Left lobe of liver (tissue), 2 donors: ENCODE data around the gene TMPRSS3. TPM values are rescaled to one million over a fixed set of nuclear protein-coding genes. Genes with fewer than 3 reads are reported as not detected.
A peak's percentile ranks its signal among the peaks of the same experiment; 100 is the strongest.

Experiments
- ATAC-seq: fragments of 200-7000 bp; cut with Tn5 transposase; one replicate; pipeline ENCODE4 v1.9.1; 2020; ENCODE audit warnings: mild to moderate bottlenecking, moderate library complexity
- DNase-seq: peaks from one replicate; pipeline ENCODE4 v3.0.0-alpha.2; 2020; ENCODE audit warnings: low spot score
- total RNA-seq: library from RNA; stranded (reverse); gene quantifications from one replicate; pipeline ENCODE4 v1.2.1, GENCODE V29; 2021
- donor health status: DM: no; HTN: no; CAD: no; lungs with moderate emphysema.
- donor health status: DM: no; HTN: yes; CAD: no.

Gene TMPRSS3
- total RNA-seq, 1 donor from 2014 or later, result 1.0 TPM

DNA sequence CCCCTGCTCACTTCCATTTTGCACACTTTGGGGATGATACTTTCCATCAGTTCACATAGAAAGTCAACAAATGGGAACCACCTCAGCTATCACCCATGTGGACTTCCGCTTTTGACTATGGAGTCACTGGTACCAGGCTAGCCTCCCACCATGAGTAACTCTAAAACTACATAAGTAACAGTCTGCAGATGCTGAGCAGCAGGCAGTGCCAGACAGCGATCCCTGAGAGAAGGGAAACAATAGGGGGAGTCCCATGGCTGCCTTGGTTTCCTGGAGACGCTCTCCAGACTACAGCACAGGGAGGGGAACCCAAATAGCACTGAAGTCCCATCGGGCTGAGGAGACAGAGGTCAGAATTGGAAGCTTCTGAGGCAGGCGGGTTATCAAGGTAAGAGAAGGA, 42.2 kb downstream of the TMPRSS3 start:
- ATAC-seq, result no peak
- no peak for DNase-seq

DNA sequence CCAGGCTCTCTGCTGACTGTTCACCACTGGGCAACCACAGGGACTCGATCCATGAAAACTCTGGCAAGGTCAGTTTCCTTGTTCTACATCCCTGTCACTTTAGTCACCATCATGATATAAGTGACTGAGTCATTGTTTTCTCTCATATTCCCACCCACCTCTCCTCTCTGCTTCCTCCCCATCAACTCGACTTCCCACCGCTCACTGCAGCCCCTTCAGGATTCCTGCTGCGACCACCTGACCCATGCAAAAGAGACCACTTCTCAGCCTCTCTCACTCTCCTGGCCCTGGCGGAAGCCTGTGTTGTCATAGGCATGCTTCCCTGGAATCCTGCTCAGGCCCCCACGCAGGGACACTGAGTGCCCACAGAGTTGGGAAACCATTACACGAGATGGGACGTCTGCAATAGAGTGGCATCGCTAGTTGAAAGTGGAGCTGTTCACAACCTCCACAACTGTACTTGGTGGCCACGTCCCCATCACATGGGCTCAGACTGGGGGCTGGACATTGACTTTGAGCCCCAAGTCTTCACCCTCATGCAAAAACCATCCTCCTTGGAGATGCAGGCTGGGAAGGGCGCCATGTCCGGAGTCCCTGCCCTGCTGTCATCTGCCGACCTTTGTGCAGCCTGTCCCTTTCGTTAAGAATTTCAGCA, 43.3 kb downstream of the TMPRSS3 start:
- DNase-seq (no peak), ATAC-seq (no peak)

DNA sequence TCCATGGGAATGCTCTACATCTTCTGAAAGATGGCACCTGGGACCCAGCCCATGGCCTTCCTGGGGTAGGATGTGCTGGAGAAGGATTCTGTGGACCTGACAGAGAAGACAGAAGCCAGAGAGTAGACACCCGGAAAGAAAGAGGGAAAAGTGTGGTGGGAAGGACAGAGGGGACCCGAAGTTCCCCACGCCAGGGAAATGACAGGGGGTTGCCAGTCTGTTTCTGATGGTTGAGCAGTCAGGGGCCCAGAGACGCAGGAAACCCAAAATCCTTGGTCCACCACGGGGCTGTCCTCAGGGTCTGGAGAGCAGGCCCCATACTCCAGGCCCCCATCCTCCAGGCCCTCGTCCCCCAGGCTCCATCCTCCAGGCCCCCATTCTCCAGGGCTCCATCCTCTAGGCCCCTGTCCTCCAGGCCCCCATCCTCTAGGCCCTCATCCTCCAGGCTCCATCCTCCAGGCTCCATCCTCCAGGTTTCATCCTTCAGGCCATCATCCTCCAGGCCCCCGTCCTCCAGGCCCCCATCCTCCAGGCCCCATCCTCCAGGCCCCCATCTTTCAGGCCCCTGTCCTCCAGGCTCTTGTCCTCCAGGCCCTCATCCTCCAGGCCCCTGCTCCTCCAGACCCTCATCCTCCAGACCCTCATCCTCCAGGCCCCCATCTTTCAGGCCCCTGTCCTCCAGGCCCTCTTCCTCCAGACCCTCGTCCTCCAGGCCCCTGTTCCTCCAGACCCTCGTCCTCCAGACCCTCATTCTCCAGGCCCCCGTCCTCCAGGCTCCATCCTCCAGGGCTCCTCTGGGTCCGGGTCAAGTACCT, 44.0 kb downstream of the TMPRSS3 start:
- no peak for DNase-seq
- ATAC-seq, result no peak

DNA sequence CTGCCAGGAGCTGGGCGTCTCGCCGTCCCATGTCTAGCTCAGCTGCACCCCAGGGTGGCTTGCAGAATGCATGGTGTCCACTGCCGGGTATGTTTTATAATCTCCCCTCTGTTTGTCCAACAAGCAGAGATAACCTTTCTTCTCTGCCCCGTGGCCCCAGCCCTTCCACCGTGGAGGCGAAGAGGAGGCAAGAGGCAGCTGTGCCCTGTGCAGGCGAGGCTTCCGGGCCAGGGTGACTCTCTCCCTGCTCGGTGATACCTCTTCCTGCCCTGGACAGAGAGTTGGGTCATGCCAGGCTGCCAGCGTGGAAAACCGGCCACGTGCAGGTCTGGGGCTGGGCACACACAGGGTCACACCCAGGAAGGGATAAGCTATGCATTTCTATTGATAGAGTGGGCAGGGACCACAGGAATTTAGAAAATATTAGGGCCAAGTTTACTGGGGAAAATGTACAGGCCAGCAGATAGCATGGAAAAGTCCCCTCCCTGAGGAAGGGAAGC, 44.9 kb downstream of the TMPRSS3 start, which contains the start of gene TFF2:
Gene TFF2, minus strand, starts transcription at position 68 of the 500 bp plus-strand sequence. Its CDS starts 37 bp downstream, at position 31.
- ATAC-seq (no peak), DNase-seq (no peak)

DNA sequence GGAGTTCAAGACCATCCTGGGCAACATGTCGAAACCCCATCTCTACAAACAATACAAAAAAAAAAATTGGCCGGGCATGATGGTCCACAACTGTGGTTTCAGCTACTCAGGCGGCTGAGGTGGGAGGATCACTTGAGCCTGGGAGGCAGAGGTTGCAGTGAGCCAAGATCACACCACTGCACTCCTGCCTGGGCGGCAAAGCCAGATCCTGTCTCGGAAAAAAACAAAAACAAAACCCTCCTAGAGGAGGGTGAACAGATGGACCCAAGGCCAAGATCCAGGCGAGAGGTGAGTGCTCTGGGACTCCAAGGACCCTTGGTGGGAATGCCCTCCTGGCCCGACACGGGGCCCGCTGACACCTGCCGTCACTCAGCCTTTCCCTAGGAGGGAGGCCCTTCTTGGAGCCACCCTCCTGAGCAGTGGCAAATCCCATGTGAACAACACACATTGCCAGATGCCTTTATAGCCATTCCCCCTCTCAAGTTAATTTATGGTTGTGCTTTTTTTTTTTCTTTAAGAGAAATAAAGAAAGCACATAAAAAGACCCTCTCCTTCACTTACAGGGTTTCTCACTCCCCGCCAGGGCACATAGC, 45.4 kb downstream of the TMPRSS3 start:
- DNase-seq, result no peak
- ATAC-seq, result no peak

DNA sequence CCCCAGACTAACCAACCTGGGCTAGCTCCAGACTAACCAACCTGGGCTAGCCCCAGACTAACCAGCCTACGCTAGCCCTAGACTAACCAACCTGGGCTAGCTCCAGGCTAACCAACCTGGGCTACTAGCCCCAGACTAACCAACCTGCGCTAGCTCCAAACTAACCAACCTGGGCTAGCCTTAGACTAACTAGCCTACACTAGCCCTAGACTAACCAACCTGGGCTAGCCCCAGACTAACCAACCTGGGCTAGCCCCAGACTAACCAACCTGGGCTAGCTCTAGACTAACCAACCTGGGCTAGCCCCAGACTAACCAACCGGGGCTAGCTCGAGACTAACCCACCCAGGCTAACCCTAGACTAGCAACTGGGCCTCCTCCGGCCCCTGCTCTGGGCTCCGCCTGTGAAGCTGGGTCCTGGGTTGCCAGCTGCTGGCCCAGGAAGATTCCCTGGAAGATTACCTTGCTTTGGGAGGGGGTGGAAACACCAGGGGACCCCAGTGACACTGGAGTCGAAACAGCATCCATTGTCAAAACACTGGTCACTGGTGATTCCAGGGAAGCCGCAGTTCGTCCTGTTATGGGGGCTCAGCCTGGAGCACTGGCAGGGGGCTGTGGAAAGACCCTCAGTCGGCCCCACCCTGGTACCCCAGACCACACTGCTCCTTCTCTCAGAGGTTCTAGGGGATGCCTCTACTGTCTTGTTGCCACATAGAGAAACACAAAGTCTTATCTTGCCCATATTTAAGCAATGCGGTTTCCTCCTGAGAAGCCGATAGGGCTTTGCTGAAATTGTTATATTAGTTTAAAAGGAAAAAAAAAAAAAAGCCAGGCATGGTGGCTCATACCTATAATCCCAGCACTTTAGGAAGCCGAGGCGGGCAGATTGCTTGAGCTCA, 46.2 kb downstream of the TMPRSS3 start:
- ATAC-seq, result no peak
- DNase-seq, result no peak

DNA sequence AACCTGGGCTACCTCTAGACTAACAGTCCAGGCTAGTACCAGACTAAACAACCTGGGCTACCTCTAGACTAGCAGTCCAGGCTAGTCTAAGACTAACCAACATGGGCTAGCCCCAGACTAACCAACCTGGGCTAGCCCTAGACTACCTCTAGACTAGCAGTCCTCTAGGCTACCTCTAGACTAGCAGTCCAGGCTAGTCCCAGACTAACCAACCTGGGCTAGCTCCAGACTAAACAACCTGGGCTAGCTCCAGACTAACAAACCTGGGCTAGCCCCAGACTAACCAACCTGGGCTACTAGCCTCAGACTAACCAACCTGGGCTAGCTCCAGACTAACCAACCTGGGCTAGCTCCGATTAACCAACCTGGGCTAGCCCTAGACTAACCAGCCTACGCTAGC, 47.1 kb downstream of the TMPRSS3 start:
- no peak for ATAC-seq
- DNase-seq, result no peak

DNA sequence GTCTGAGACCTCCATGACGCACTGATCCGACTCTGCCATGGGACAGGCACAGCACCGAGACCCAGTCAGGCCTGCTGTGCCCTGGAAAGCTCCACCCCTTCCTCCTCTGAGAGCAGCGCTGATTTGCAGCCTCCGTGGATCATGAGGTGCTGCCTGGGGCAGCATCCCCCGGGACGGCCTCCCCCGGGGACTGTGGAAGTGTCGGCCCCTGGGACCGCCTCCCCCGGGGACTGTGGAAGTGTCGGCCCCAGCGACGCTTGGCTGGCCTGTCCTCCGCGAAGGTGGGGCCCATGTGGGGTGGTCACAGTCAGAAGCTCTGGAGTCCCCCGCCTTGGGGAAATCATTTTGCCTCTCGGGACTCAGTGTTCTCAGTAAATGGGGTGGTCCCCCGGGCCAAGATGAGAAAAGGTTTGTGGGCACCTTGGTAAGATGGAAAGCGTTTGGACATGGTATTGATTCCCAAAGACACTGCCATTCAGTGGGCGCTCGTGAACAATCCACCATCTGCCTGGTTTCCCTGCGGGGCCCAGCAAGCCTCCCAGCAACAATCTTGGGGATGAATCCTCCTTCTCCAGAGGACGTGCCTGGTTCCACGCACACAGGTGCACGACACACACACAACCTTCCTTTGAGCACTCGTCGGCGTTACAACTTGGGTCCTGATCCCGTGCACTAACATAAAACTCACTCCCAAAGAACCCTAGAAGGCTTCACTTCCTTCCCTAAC, 48.1 kb downstream of the TMPRSS3 start:
- no peak for DNase-seq

DNA sequence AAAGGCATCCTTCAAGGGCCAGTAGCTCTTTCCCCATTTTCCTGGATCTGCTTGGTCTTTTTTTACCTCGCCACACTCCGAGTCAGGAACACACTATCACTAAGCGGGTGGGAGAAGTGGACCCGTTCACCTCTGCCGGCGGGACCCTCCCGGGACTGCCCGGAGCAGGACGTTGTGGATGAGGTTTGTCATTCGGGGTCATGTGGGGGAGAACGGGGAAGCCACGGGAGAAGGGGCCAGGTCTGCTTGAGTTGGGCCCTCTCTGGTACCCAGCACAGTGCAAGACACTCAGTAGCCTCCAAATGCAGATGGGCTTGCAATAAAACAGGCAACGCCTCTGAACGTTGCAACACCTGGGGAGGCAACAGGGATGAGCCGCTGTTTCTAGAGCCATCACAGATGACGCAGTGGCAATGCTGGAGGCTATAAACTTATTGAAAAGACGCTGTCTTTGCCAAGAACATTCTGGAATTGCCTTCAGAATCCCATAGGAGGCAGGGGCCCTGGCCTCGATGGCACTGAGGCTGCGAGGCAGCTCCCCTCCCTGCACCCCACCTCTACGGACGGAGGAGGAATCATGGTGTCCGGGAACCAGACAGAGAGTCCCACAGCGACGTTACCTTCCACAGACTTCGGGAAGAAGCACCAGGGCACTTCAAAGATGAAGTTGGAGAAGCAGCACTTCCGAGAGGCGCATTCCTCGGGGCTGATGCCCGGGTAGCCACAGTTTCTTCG, 48.8 kb downstream of the TMPRSS3 start:
- peak; percentile 5 for DNase-seq
- ATAC-seq, result no peak

More for the DNA sequence above, 48.1 kb downstream of the TMPRSS3 start:
- ATAC-seq, result no peak

DNA sequence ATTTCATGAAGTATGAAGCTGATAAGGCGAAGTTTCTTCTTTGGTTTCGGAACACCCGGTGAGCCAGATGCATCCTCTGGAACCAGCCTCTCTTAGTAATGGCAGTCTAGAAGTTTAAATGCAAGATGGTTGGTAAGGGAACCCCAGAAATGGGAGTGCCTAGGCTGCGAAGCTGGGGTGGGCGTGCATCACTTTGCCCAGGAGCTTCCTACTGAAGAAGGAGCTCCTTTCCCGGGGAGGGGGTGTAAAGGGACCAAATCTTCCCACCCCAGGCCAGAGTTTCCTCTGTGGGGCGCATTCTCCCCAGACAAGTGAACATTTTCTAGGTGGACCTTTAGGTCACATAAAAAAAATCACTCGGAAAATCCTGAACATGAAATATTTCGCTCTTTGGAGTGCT, 49.4 kb downstream of the TMPRSS3 start:
- DNase-seq, result peak; percentile 12
- ATAC-seq, result no peak

DNA sequence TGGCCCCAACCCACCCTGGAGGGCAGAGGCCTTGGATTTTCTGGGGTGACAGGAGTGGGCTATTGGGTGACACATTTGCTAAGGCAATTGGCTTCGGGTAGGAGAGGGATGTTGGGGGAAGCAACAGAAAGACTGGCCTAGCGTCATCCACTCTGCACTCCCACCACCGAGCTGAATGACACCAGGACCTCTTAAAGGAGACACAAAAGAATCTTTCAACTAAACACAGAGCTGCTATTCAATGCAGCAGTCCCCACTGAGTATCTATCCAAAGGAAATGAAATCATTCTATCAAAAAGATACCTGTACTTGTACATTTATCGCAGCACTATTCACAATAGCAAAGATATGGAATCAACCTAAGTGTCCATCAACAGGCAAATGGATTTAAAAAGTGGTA, 51.2 kb downstream of the TMPRSS3 start:
- ATAC-seq (no peak), DNase-seq (no peak)

DNA sequence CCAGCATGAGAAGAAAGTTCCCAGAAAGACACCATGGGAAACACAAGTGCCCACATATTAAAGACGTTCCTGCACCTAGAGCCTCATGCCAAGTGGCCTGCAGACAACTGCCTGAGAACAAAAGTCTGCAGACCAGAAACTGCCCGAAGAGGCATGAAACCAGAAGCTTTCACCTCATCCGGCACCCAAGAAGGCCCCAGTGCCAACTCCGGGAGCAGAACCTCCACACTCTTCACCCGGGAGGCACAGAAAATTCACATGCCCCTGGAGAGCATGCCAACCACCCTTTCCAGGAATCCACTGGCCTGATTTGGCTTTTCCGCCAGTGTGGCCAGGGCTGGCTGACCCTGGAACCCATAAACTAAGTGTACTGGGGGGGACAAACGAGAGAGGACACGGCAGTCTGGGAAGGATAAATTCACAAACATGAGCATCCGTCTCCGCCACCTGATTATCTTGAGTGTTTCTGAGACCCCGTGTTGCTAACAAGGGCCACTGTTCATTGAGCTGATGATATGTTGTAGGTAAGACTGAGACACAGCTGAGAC, 51.8 kb downstream of the TMPRSS3 start:
- no peak for DNase-seq

DNA sequence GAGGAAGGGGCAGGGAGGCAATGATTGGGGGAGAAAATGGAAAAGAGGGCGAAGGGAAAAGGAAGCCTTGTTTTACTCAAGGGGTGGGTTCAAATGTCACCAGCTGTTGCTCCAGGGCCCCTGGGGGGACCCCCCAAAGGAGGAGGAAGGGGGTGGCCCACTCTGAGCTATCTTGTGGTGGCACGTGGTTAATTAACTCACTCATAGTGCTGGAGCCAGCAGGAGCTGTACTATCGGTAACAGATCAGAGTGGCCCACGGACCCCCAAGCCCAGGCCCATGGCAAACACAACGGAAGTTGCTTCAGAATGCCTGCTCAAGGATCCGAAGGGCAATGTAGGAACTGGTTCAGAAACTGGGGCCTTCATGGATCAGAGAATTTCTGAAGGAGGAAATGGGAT, 52.3 kb downstream of the TMPRSS3 start:
- no peak for ATAC-seq
- DNase-seq, result no peak

More for the DNA sequence above, 51.8 kb downstream of the TMPRSS3 start:
- ATAC-seq, result no peak

DNA sequence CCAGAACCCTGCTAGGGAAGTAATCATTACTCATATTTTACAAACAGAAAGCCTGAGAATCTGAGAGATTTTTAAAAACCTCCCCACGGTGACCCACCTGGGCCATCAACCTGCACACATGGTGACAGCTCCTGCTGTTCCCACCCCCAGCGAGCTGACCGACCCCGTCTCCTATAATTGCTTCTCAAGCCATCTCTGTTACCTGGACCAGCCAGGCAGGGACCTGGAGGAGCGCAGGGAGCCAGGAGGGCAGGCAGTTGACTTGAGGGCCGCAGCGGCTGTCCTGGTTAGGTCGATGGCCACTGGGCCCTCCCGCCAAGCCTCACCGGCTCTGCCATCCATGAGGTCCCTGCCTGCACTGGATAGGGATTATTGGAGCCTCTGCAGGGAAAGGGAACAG, 52.8 kb downstream of the TMPRSS3 start:
- DNase-seq (no peak), ATAC-seq (no peak)

DNA sequence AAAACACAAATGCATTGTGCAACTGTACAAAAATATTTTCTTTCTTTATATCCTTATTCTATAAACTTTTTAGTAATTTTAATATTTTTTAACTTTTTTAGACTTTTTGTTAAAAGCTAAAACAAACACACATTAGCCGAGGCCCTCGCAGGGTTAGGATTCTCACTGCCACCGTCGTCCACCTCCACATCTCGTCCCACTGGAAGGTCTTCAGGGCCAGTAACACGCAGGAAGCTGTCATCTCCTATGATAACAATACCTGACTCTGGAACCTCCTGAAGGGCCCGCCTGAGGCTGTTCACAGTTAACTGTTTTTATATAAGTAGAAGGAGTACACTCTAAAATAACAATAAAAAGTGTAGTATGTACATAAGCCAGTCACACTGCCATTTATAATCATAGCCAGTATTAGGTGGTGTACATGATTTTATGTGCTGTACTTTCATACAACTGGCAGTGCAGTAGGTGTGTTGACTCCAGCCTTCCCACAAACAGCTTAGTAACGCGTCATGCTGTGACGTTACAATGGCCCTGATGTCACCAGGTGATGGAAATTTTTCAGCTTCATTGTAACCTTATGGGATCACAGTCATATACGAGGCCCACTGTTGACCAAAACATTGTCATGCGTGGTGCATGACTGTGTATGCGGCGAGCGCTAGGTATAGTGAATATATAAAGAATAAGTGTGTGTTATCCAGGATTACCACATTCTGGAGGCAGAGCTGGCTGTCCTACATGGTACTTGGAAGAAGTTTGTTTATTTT, 53.9 kb downstream of the TMPRSS3 start:
- DNase-seq, result peak; percentile 10
- ATAC-seq, result no peak

DNA sequence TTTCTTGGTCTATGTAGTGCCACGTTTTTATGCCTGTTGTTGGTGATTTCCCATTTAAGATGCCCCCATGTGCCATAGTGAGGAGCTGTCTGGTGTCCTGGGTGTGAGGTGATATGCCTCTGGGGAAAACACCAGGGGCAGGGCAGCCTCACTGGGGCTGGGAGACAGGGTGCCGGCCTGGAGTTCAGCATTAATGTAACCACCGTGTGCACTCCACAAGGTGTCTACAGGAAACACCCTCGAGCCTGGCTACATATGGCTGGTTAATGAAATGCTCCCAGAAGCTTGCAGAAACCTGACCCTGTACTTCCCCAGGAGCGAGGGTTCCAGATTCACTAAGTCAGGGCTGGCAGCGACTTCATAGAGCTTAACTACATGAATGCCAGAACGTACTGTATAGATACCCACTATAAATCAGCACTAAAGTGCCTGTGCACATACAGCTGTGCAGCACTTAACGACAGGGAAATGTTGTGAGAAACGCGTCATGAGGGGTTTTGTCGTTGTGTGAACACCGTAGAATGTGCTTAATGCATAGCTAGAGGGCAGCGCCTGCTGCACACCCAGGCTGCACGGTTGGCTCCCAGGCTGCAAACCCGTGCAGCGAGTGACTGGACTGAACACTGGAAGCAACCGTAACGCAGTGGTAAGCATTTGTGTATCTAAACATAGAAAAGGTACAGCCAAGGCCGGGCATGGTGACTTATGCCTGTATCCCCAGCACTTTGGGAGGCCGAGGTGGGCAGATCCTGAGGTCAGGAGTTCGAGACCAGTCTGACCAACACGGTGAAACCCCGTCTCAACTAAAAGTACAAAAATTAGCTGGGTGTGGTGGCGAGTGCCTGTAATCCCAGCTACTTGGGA, 55.4 kb downstream of the TMPRSS3 start:
- DNase-seq, result peak; percentile 19
- no peak for ATAC-seq
